Measurements from ENCODE around the gene GATC.

Gene GATC

GRCh38 chr12:120495731-120496412 lies 49.6 kb downstream of the GATC start, which contains the start of gene DYNLL1:
Gene DYNLL1, plus strand, starts transcription at chr12:120496113. Its CDS starts 309 bp downstream, at chr12:120496422.
- H3K4me3 ChIP-seq (ENCODE audit: low read depth, low read length): peak within 1 kb of the TSS; percentile 96
- peak; percentile 95 for DNase-seq
- TF ChIP-seq CTCF (IDR thresholded peaks at IDR 0.05; ENCODE audit: low read depth, low read length, missing control alignments): no peak
- H3K27ac ChIP-seq: peak within 1 kb of the TSS; percentile 43
- H3K36me3 ChIP-seq (replicated peaks): peaks cover 17% of the 10 kb centered on the region
- H3K27me3 ChIP-seq (replicated peaks): no peaks in the 10 kb centered on the region
- in situ Hi-C loops (cut with HindIII; ENCODE audit: low pct_ligation_motif_present, low sequenced_read_pairs): no loop called here

- no peak for TF ChIP-seq CTCF (IDR thresholded peaks at IDR 0.05; ENCODE audit: low read depth, low read length, missing control alignments)
- no peaks in the 10 kb centered on the region for H3K27me3 ChIP-seq (replicated peaks)
- peak overlapping the region; percentile 43 for H3K27ac ChIP-seq
- peaks cover 17% of the 10 kb centered on the region for H3K36me3 ChIP-seq (replicated peaks)
- DNase-seq: peak; percentile 47
- peak overlapping the region; percentile 96 for H3K4me3 ChIP-seq (ENCODE audit: low read depth, low read length)
- in situ Hi-C loops (cut with HindIII; ENCODE audit: low pct_ligation_motif_present, low sequenced_read_pairs): no loop called here
Measured at GRCh38 chr12:120496413-120497340, 50.4 kb downstream of the GATC start.

- Histone ChIP-seq H3K27me3 (replicated peaks) (no peaks in the 10 kb centered on the region), H3K27ac (no peak overlapping the region), H3K4me3 (ENCODE audit: low read depth, low read length) (peak overlapping the region; percentile 96), H3K36me3 (replicated peaks) (peaks cover 17% of the 10 kb centered on the region)
- DNase-seq: peak; percentile 26
- in situ Hi-C loops (cut with HindIII; ENCODE audit: low pct_ligation_motif_present, low sequenced_read_pairs): no loop called here
- TF ChIP-seq CTCF (IDR thresholded peaks at IDR 0.05; ENCODE audit: low read depth, low read length, missing control alignments): no peak
Measured at GRCh38 chr12:120497524-120498150, 51.4 kb downstream of the GATC start.

- Histone ChIP-seq H3K4me3 (ENCODE audit: low read depth, low read length) (no peak overlapping the region), H3K36me3 (replicated peaks) (peaks cover 23% of the 10 kb centered on the region), H3K27ac (no peak overlapping the region), H3K27me3 (replicated peaks) (no peaks in the 10 kb centered on the region)
- no peak for TF ChIP-seq CTCF (IDR thresholded peaks at IDR 0.05; ENCODE audit: low read depth, low read length, missing control alignments)
- in situ Hi-C loops (cut with HindIII; ENCODE audit: low pct_ligation_motif_present, low sequenced_read_pairs): no loop called here
- no peak for DNase-seq
Measured at GRCh38 chr12:120498870-120499515, 52.7 kb downstream of the GATC start.

GRCh38 chr12:120500581-120500980 lies 54.3 kb downstream of the GATC start:
- H3K4me3 ChIP-seq (ENCODE audit: low read depth, low read length): no peak overlapping the region
- no peak overlapping the region for H3K27ac ChIP-seq
- in situ Hi-C loops (cut with HindIII; ENCODE audit: low pct_ligation_motif_present, low sequenced_read_pairs): no loop called here
- DNase-seq: peak; percentile 10
- TF ChIP-seq CTCF (IDR thresholded peaks at IDR 0.05; ENCODE audit: low read depth, low read length, missing control alignments): no peak
- no peaks in the 10 kb centered on the region for H3K27me3 ChIP-seq (replicated peaks)
- H3K36me3 ChIP-seq (replicated peaks): peaks cover 23% of the 10 kb centered on the region

All from brain microvascular endothelial cell (primary cell).